ENCODE measurements around the gene SFTPA1.
"Not testable (repeated sequence)": the region's sequence is repeated elsewhere in the genome, so short reads cannot be mapped to it uniquely, and the experiment has no call there.

Gene SFTPA1

DNA sequence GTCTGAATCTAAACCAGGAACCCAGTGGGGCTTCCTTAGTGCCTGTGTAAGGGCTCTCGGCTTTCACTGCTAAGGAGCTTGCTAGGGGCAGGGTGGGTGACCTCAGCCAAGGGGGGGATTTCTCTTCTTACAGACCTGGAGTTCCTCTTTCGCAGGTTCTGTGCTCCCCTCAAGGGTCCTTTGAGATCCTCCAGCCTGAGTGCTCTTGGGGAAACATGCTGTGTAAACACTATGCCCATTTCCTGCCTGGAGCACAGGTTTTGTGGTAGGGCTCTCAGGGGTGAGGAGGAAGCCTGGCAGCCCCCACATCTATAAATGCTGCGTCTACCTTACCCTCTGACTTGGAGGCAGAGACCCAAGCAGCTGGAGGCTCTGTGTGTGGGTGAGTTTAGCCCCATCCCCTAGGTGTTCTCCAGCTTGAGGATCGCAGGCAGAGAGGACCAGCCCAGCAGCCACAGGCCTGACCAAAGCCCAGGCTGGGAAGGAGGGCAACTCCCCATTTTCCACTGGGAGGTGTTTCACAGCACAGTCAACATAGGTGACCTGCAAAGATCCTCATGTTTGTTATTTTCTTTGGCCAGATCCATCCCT lies at the start of gene SFTPA1:
Gene SFTPA1 (plus strand): TSS at position 339 of the 591 bp plus-strand sequence. CDS start 887 bp downstream, outside the sequence.
- DNase-seq (ENCODE audit: low read depth): no peak

DNA sequence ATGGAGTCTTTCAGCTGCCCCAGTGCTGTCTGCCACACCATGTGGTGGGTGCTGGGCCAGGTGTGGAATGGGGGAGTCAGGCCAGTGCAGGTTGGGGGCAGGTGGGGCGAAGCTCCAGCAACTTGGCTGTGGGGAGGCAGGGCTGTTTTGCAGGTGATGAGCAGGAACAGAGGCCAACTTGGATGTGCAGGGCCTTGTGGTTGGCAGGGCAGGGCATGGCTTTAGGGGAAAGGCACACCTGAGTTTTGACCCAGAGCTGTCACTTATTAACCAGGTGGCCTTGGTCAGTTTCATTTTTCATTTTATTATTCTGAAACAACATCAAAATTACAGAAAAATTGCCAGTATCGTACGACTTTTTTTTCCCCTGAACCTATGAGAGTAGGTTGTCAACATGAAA lies 49.5 kb upstream of the SFTPA1 start:
- no peak for DNase-seq (ENCODE audit: low read depth)

GRCh38 chr10:79562135-79562756 lies 48.5 kb upstream of the SFTPA1 start:
- peak; percentile 45 for DNase-seq (ENCODE audit: low read depth)

DNA sequence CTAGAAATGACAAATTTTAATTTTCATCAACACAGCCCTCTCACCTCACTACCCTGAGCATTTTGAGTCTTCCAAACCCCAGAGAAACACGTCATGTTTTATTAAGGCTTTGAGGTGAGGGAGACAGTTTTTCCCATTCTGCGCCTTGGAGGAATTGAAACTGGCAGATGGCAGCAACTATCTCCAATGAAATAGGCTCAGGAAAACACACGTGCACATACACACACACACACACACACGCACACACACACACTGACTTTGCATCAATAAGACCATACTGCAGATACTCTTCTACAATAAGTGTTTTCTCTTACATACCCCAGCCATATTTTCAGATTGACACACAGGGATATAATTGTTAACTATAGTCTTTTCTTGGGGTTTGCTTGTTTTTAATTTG lies 47.3 kb upstream of the SFTPA1 start:
- no peak for DNase-seq (ENCODE audit: low read depth)

- not testable (repeated sequence) for DNase-seq (ENCODE audit: low read depth)
These were observed 40.1 kb upstream of the SFTPA1 start for GRCh38 chr10:79570624-79571023.

- no peak for DNase-seq (ENCODE audit: low read depth)
These were observed 31.4 kb upstream of the SFTPA1 start for GRCh38 chr10:79579361-79579760.

- no peak for DNase-seq (ENCODE audit: low read depth)
These were observed 29.7 kb upstream of the SFTPA1 start for GRCh38 chr10:79581044-79581443.

DNA sequence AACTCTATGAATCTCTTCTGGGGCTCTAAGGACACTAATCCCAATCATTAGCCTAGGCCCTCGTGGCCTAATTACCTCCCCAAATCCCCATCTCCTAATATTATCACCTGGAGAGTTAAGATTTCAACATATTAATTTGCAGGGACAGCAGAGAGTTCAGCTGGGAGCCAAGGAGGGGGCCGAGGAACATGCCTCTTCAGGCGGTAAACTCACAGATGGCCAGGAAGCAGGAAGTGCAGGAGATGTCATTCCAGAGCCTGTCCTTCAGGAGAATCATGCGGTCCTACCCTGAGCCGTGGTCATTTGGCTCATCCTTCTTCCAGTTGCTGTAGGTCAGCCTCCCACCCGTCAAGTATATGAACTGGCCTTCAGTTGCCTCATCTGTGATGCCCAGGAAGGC lies 28.6 kb upstream of the SFTPA1 start:
- no peak for DNase-seq (ENCODE audit: low read depth)

GRCh38 chr10:79582954-79583353 lies 27.8 kb upstream of the SFTPA1 start:
- not testable (repeated sequence) for DNase-seq (ENCODE audit: low read depth)

- no peak for DNase-seq (ENCODE audit: low read depth)
These were observed 27.2 kb upstream of the SFTPA1 start for GRCh38 chr10:79583488-79584024.

- no peak for DNase-seq (ENCODE audit: low read depth)
These were observed 24.7 kb upstream of the SFTPA1 start for GRCh38 chr10:79585870-79586527.

GRCh38 chr10:79586933-79587332 lies 23.8 kb upstream of the SFTPA1 start:
- no peak for DNase-seq (ENCODE audit: low read depth)

DNA sequence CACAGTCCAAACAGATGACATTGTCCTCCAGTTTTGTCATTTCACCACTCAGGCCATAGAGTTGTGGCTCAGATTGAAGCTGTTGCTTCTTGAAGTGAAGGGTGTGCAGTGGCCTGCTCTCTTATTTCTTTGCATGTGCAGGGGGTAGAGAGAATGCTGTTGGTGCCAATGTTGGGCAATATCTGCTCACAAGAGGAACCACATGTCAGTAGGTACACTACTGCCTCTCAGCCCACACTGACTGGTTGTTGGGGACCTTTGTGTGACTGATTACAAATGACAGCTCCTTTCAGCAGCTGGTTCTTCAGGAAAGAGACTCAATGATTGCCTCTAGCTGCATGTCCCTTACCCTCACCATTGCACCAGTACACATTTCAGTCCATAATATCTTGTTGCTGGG lies 21.9 kb upstream of the SFTPA1 start:
- DNase-seq (ENCODE audit: low read depth): no peak

- DNase-seq (ENCODE audit: low read depth): no peak
These were observed 17.4 kb upstream of the SFTPA1 start for GRCh38 chr10:79593377-79593776.

DNA sequence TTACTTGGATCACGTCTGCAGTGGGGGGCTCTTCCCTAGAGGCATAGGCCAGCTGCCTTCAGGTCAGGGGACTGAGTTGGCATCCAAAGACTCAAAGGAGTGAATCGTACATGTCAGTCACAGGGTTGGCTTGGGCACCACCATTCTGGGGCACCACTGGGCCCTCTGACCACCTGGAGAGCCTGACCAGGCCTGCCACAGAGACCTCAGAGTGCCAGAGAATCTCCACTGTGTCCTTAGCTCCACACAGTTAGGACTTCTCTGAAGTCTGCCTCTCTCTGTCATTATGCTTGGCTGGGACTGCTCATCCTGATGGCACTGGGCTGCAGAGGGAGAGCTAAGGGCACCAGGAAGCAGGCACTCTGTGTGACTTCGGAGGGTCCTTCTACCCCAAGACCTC lies 16.2 kb upstream of the SFTPA1 start:
- not testable (repeated sequence) for DNase-seq (ENCODE audit: low read depth)

- no peak for DNase-seq (ENCODE audit: low read depth)
These were observed 15.2 kb upstream of the SFTPA1 start for GRCh38 chr10:79595510-79595909.

GRCh38 chr10:79599644-79600043 lies 11.1 kb upstream of the SFTPA1 start:
- DNase-seq (ENCODE audit: low read depth): not testable (repeated sequence)

- no peak for DNase-seq (ENCODE audit: low read depth)
These were observed 8.8 kb upstream of the SFTPA1 start for GRCh38 chr10:79601939-79602338.

- DNase-seq (ENCODE audit: low read depth): no peak
These were observed 7.8 kb upstream of the SFTPA1 start for GRCh38 chr10:79602953-79603352.

DNA sequence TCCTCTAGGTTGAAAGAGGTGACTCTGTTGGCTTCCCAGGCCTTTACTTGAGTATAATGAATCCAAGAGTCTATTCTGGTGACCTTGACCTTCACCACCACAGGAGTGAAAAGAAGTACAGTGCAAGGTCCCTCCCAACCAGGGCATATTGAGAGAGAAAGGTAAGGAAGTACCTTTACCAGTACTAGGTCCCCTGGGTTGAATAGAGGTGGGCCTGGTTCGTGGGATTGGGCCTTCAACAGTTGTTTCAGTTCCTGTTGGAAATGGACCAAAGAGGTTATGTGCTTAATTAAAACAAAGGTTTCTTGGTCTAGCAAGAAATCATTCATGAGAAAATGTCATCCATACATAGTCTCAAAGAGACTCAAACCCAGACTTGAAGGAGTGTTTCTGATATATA lies 6.4 kb upstream of the SFTPA1 start:
- no peak for DNase-seq (ENCODE audit: low read depth)

DNA sequence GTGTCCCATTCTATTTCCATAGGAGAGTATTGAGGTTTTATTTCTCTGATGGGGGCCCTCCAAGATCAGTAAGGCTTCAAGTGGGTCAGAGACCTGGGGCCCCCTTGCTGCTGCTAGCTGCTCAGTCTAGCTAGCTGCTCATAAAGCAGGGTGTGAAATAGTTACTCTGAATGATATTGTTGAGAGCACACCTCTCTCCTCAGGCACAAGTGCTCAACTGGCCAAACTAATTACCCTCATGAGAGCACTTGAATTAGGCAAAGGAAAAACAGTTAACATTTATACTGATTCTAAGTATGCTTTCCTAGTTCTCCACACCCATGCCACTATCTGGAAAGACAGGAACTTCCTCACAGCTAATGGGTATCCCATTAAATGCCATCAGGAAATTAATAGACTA lies 5.4 kb upstream of the SFTPA1 start:
- no peak for DNase-seq (ENCODE audit: low read depth)

DNA sequence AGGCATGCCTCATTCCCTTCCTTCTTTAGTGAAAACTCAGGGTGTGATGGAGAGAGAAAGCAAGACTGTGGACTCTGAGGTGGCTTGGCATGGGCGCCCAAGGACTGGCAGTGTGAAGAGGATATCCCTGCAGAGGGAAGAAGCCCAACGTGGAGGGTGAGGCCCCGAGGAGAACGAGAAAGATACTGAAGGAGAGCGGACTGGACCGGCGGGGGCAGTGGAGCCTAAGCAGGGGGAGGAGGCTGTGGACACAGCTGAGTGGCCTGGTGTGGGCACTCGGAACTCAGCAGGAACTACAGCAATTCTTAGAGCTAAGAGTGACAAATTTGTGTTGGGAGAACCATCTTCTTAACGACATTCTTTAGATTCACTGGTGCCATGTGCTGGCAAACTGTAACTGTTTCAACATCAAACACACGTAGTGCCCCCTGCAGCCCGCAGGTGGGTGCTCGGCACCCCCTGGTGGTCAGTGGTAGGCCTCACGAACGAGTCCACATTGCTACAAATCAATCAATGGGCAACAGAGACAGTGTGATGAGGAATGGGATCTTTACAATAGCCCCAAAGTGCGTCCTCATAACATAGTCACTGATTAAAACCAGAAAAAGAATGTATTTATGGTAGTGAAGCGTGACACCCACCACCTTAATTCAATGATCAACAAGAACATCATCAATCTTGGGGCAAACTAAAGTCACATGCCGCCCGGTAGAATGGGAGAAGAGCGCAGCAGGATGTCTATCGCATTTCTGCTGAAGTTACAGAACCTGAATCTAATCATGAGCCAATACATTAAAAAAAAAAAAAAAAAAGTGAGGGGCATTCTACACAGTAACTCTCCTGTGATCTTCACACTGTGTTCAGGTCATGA lies 2.0 kb upstream of the SFTPA1 start:
- no peak for DNase-seq (ENCODE audit: low read depth)
